Stomach (tissue), 9 donors: ENCODE measurements around the gene RAI14. TPM values are rescaled to one million over a fixed set of nuclear protein-coding genes. Genes with fewer than 3 reads are reported as not detected.
A peak's percentile ranks its signal among the peaks of the same experiment; 100 is the strongest.

Experiments
- DNase-seq, 2 donors: peaks; one replicate each; pipeline versions ENCODE4 v3.0.0 to v3.0.0-alpha.2; 2013 to 2019
- H3K27ac ChIP-seq, 5 donors: fragments of 200-600 bp in 4 of 5; sonication (generic) in 4 of 5; one replicate each; pipeline ENCODE4 v1.5.1; 2013 to 2019; ENCODE audit warnings: mild to moderate bottlenecking in 1 of 5, moderate library complexity in 1 of 5
- H3K27me3 ChIP-seq, 3 donors: fragments of 200-600 bp; sonication (generic); one replicate each; pipeline ENCODE4 v1.5.1; 2017 to 2019; ENCODE audit warnings: mixed run types in 1 of 3
- H3K36me3 ChIP-seq, 4 donors: fragments of 200-600 bp; sonication (generic); 1 replicate in 3 of 4; 2 replicates in 1 of 4; pipeline ENCODE4 v1.5.1; 2016 to 2019
- H3K4me1 ChIP-seq, 4 donors: fragments of 200-600 bp; sonication (generic); one replicate each; pipeline ENCODE4 v1.5.1; 2016 to 2019
- H3K4me3 ChIP-seq, 4 donors: fragments of 200-600 bp; sonication (generic) in 3 of 4; one replicate each; pipeline ENCODE4 v1.5.1; 2016 to 2019; ENCODE audit warnings: mild to moderate bottlenecking in 1 of 4
- H3K9me3 ChIP-seq, 4 donors: fragments of 200-600 bp; sonication (generic); one replicate each; pipeline ENCODE4 v1.5.1; 2016 to 2019
- CTCF ChIP-seq, 7 experiments: fragments of 450-650 bp in 4 of 7; fragments of 200-600 bp in 3 of 7; sonication (generic) in 3 of 7; IDR thresholded peaks; one replicate each; pipeline ENCODE4 v1.5.1; 2016 to 2019; ENCODE audit warnings: antibody characterized with exemption in 7 of 7, control low read depth in 2 of 7, mild to moderate bottlenecking in 1 of 7
- EP300 ChIP-seq: sonication (generic); formaldehyde crosslinking; IDR thresholded peaks from one replicate; pipeline ENCODE4 v1.6.1; 2017; ENCODE audit warnings: antibody characterized with exemption
- POLR2A ChIP-seq, 4 donors: fragments of 450-650 bp; IDR thresholded peaks; one replicate each; pipeline ENCODE4 v1.6.1; 2016; ENCODE audit warnings: antibody characterized with exemption in 4 of 4, control low read depth in 2 of 4, mild to moderate bottlenecking in 1 of 4, moderate library complexity in 1 of 4
- POLR2AphosphoS5 ChIP-seq, 3 donors: sonication (generic); formaldehyde crosslinking; IDR thresholded peaks; one replicate each; pipeline ENCODE4 v1.6.1; 2016; ENCODE audit warnings: antibody characterized with exemption in 3 of 3
- WGBS, 5 donors: extraction: QIAGEN DNeasy Blood & Tissue Kit in 3 of 5; methylation state at CpG; one replicate each; pipeline versions ENCODE4 v1.1.5 to v1.1.7; 2013 to 2018; 5-methylcytosine and 5-hydroxymethylcytosine counted together
- intact Hi-C: fragments of 100-400 bp; cut with DNase I; formaldehyde crosslinking; loops from one replicate; pipeline ENCODE4 v1.15.1; 2023; ENCODE audit warnings: low total_unique reads
- polyA plus RNA-seq, 3 donors: library from polyadenylated mRNA; stranded (reverse); fragments of 200-250 nt; gene quantifications; one replicate each; pipeline ENCODE4 v1.2.3, GENCODE V29; 2013
- total RNA-seq, 5 donors: library from RNA; depleted of rRNA; stranded (reverse); fragments of >200 nt; gene quantifications; one replicate each; pipeline versions ENCODE4 v1.1.0 to v1.2.3, GENCODE V29; 2014 to 2016
- donor health status: healthy with polysubstance abuse.
- donor health status: Bipolar disorder and iron deficiency.
- donor health status: healthy.

RAI14 gene
- total and polyA plus RNA-seq, 8 donors = 5.1 to 62.4 (median 24.1) TPM

DNA sequence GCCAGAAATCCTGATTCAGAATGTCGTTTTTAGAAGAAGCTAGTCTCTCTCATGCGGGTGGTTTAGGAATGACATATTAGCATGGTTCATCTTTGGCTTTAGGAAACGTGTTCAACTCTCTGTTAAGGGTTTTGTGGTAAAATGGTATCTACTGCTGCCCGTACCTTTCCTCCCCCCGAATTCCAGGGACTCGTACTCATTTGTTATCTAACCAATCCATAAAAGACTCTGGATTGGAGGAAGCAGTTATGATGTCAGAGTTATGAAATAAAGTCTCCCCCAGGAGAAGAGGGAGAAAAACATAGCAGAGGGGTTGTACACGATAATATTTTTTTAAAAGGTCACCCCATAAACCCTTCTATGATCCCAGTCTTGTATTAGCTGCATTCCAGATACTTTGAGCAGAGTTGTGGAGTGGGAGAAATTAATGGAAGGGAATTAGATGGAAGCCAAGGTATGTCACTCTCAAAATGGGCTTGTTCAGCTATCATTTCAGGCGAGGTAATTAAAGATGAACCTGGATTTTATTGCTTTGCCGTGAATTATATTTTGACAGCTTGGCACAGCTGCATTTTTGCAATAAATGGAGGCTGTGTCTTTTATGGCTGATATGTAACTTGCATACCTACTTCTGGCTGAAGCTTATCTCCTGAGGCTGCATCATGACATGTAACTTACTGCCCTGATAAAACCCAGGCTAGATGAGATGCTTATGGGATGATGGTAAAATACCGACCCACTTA, 31.3 kb downstream of the RAI14 start:
- Histone ChIP-seq H3K9me3 (no peaks in the 10 kb centered on the region), H3K4me1 (peaks cover 0 to 48% (median 23%) of the 10 kb centered on the region in 4 donors), H3K27me3 (no peaks in the 10 kb centered on the region), H3K4me3 (no peak overlapping the region), H3K27ac (peak overlapping the region in 4 of 5 donors; percentile 72 to 80 (median 76)), H3K36me3 (no peaks in the 10 kb centered on the region)
- intact Hi-C loops = no loop called here
- no peak for TF ChIP-seq CTCF (IDR thresholded peaks at IDR 0.05)
- no peak for TF ChIP-seq POLR2AphosphoS5 (IDR thresholded peaks at IDR 0.05)
- no peak for TF ChIP-seq EP300
- TF ChIP-seq POLR2A (IDR thresholded peaks at IDR 0.05) = no peak
- WGBS, 5 donors = 46 to 60% (median 54%) methylated on average over 10 of the region's 10 CpGs
- DNase-seq = peak in 1 of 2 donors; percentile 38

- Histone ChIP-seq H3K36me3 (no peaks in the 10 kb centered on the region), H3K27me3 (no peaks in the 10 kb centered on the region), H3K4me1 (peaks cover 0 to 43% (median 22%) of the 10 kb centered on the region in 4 donors), H3K9me3 (no peaks in the 10 kb centered on the region), H3K27ac (peak overlapping the region in 1 of 5 donors; percentile 80), H3K4me3 (no peak overlapping the region)
- TF ChIP-seq POLR2AphosphoS5 (IDR thresholded peaks at IDR 0.05) (no peak), POLR2A (IDR thresholded peaks at IDR 0.05) (no peak), CTCF (IDR thresholded peaks at IDR 0.05) (no peak), EP300 (no peak)
- DNase-seq = peak in 1 of 2 donors; percentile 53
- intact Hi-C loops = no loop called here
- 82 to 94% (median 90%) methylated on average over 7 of the region's 7 CpGs for WGBS, 5 donors
Measured at GRCh38 chr5:34688015-34688810, 32.1 kb downstream of the RAI14 start.

DNA sequence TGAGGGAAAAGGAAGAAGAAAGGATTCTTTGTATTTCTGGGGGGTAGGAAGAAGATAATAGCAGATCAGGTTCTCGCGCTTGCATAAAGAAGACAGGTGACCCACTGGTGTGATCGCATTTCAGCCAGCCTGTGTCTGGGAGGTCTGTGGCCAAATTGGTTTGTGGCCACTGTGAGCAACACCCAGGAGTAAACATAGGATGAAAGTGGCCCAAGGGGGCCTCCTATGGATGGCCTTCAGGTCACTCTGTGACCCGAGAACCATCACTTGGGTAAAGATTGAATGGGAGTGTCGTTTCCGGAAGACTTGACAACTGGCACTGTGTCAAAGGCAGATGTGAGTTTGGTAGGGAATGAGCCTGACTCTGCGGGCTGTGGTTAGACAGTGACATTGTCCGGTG, 34.2 kb downstream of the RAI14 start:
- Histone ChIP-seq H3K9me3 (no peaks in the 10 kb centered on the region), H3K4me1 (peaks cover 8 to 51% (median 31%) of the 10 kb centered on the region in 4 donors), H3K27me3 (no peaks in the 10 kb centered on the region), H3K27ac (no peak overlapping the region), H3K4me3 (no peak overlapping the region), H3K36me3 (no peaks in the 10 kb centered on the region)
- WGBS, 5 donors = 82 to 87% (median 84%) methylated on average over 8 of the region's 8 CpGs
- TF ChIP-seq CTCF (IDR thresholded peaks at IDR 0.05) = no peak
- TF ChIP-seq POLR2AphosphoS5 (IDR thresholded peaks at IDR 0.05) = no peak
- TF ChIP-seq POLR2A (IDR thresholded peaks at IDR 0.05) = no peak
- no peak for TF ChIP-seq EP300
- intact Hi-C loops = no loop called here
- DNase-seq = no peak

DNA sequence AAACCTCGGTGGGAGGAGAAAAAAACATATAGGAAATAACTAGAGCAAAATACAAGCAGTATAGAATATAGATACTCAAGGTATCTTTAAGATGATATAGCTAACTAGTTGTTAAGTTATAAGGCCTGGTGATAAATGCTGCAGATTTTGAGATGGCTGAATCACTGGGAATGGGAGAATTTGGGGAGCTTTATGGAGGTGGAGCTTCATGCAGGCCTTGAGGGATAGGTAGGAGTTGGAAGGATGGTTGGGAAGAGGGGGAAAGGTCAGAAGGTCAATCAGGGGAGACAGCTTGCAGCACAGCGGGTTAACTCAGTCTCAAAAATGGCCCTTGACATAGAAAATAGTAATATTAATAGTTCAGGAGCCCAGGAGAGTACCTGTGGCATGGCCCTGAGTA, 34.8 kb downstream of the RAI14 start:
- Histone ChIP-seq H3K36me3 (no peaks in the 10 kb centered on the region), H3K4me3 (no peak overlapping the region), H3K27ac (no peak overlapping the region), H3K4me1 (peaks cover 8 to 52% (median 33%) of the 10 kb centered on the region in 4 donors), H3K27me3 (no peaks in the 10 kb centered on the region), H3K9me3 (no peaks in the 10 kb centered on the region)
- WGBS, 5 donors = 77 to 87% (median 82%) methylated on average over 2 of the region's 2 CpGs
- intact Hi-C loops = no loop called here
- DNase-seq = no peak
- TF ChIP-seq EP300 (no peak), CTCF (IDR thresholded peaks at IDR 0.05) (no peak), POLR2A (IDR thresholded peaks at IDR 0.05) (no peak), POLR2AphosphoS5 (IDR thresholded peaks at IDR 0.05) (no peak)
